ENCODE measurements around the gene MAPK12. TPM values are rescaled to one million over a fixed set of nuclear protein-coding genes. Genes with fewer than 3 reads are reported as not detected.
"Not testable (repeated sequence)": the region's sequence is repeated elsewhere in the genome, so short reads cannot be mapped to it uniquely, and the experiment has no call there.

Gene MAPK12
- total RNA-seq, 1 donor from 2014 or later, result 33.4 TPM

DNA sequence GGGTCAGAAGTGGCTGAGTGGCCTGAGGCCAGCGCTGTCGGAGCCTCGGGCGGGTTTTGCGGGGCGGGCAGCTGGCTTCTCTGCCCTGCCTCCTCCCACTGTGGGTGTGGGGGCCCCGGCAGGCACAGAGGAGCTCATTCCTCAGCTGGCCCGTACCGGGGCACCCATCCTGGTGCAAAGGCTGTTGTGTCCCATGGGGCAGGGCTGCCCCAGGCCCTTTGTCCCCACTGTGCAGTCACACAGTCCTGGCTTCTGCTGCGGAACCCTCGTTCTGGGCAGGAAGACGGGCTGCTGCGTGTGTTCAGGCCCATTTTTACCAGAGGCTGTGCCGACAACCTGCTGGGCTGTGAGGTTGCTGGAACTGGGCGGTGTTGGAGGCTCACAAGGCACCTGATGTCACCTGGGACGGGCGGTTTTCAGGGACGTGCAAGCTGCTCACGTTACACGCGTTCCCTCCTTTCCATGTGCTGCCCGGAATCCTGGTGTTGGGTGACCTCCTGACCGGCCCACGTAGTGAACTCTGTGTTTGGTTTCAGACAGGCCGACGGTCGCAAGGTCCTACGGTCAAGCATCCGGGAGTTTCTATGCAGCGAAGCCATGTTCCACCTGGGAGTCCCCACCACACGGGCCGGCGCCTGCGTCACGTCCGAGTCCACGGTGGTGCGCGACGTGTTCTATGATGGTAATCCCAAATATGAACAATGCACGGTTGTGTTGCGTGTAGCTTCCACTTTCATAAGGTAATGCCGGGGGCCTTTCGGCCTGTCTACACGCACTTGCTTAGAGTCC lies 55.5 kb downstream of the MAPK12 start:
- H3K36me3 Mint-ChIP-seq (ENCODE audit: low read depth, unreplicated experiment), result peaks cover 14% of the 10 kb centered on the region
- H3K4me3 Mint-ChIP-seq (ENCODE audit: unreplicated experiment), result no peak overlapping the region
- peaks cover 12% of the 10 kb centered on the region for H3K27me3 Mint-ChIP-seq (ENCODE audit: unreplicated experiment)
- TF ChIP-seq, protein P1, sequence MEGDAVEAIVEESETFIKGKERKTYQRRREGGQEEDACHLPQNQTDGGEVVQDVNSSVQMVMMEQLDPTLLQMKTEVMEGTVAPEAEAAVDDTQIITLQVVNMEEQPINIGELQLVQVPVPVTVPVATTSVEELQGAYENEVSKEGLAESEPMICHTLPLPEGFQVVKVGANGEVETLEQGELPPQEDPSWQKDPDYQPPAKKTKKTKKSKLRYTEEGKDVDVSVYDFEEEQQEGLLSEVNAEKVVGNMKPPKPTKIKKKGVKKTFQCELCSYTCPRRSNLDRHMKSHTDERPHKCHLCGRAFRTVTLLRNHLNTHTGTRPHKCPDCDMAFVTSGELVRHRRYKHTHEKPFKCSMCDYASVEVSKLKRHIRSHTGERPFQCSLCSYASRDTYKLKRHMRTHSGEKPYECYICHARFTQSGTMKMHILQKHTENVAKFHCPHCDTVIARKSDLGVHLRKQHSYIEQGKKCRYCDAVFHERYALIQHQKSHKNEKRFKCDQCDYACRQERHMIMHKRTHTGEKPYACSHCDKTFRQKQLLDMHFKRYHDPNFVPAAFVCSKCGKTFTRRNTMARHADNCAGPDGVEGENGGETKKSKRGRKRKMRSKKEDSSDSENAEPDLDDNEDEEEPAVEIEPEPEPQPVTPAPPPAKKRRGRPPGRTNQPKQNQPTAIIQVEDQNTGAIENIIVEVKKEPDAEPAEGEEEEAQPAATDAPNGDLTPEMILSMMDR (IDR thresholded peaks at IDR 0.05; ENCODE audit: unreplicated experiment), result no peak
- no peaks in the 10 kb centered on the region for H3K9me3 Mint-ChIP-seq (ENCODE audit: unreplicated experiment)
- no peak overlapping the region for H3K27ac Mint-ChIP-seq (ENCODE audit: unreplicated experiment)
- DNase-seq (ENCODE audit: low spot score), result no peak
- H3K4me1 Mint-ChIP-seq (ENCODE audit: unreplicated experiment), result peaks cover 6% of the 10 kb centered on the region

DNA sequence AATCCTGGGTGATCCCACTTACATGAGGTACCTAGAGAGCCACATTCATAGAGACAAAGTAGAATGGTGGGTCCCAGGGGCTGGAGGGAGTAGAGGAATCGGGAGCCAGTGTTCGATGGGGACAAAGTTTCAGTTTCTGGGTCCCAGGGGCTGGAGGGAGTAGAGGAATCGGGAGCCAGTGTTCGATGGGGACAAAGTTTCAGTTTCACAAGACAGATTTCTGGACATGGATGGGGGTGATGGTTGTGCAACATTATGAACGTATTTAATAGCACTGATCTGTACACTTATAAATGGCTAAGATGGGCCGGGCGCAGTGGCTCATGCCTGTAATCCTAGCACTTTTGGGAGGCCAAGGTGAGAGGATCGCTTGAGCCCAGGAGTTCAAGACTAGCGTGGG lies 56.5 kb downstream of the MAPK12 start:
- Mint-ChIP-seq H3K36me3 (ENCODE audit: low read depth, unreplicated experiment) (peaks cover 14% of the 10 kb centered on the region), H3K27me3 (ENCODE audit: unreplicated experiment) (peaks cover 12% of the 10 kb centered on the region), H3K27ac (ENCODE audit: unreplicated experiment) (peak overlapping the region; percentile 15), H3K4me3 (ENCODE audit: unreplicated experiment) (peak overlapping the region; percentile 6)
- DNase-seq (ENCODE audit: low spot score); H3K4me1 Mint-ChIP-seq (ENCODE audit: unreplicated experiment); H3K9me3 Mint-ChIP-seq (ENCODE audit: unreplicated experiment): not testable (repeated sequence)

DNA sequence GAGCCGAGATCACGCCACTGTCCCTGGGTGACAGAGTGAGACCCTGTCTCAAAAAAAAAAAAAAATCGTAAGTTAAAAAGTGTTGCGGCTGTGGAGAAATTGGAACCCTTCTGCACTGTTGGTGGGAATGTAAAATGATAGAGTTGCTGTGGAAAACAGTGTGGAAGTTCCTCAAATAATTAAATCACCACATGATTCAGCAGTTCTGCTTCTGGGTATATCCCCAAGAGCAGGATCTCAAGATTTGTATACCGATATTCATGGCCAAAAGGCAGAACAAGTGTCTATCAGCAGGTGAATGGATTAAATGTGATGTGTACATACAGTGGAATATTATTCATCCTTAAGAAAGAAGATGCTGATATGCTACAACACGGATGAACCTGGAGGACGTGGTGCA lies 56.9 kb downstream of the MAPK12 start:
- Mint-ChIP-seq H3K36me3 (ENCODE audit: low read depth, unreplicated experiment) (peaks cover 10% of the 10 kb centered on the region), H3K9me3 (ENCODE audit: unreplicated experiment) (no peaks in the 10 kb centered on the region), H3K4me1 (ENCODE audit: unreplicated experiment) (peaks cover 6% of the 10 kb centered on the region), H3K27me3 (ENCODE audit: unreplicated experiment) (peaks cover 8% of the 10 kb centered on the region), H3K27ac (ENCODE audit: unreplicated experiment) (peak overlapping the region; percentile 15), H3K4me3 (ENCODE audit: unreplicated experiment) (peak overlapping the region; percentile 6)
- no peak for DNase-seq (ENCODE audit: low spot score)
- TF ChIP-seq, protein P1 (IDR thresholded peaks at IDR 0.05; ENCODE audit: unreplicated experiment), result no peak

DNA sequence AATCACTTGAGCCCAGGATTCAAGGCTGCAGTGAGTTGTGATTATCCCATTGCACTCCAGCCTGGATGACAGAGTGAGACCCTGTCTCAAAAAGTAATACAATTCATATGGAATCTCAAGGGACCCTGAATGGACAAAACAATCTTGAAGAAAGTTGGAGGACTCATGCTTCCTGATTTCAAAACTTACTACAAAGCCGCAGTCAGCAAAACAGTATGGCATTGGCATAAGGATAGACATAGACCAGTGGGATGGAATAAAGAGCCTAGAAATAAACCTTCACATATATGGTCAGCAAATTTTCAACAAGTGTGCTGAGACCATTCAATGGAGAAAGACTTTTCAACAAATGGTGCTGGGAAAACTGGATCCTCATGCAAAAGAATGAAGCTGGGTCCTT lies 58.2 kb downstream of the MAPK12 start:
- H3K9me3 Mint-ChIP-seq (ENCODE audit: unreplicated experiment), result no peaks in the 10 kb centered on the region
- H3K36me3 Mint-ChIP-seq (ENCODE audit: low read depth, unreplicated experiment), result peaks cover 10% of the 10 kb centered on the region
- no peak for DNase-seq (ENCODE audit: low spot score)
- no peak overlapping the region for H3K27ac Mint-ChIP-seq (ENCODE audit: unreplicated experiment)
- H3K4me3 Mint-ChIP-seq (ENCODE audit: unreplicated experiment), result no peak overlapping the region
- TF ChIP-seq, protein P1 (IDR thresholded peaks at IDR 0.05; ENCODE audit: unreplicated experiment), result no peak
- peaks cover 6% of the 10 kb centered on the region for H3K4me1 Mint-ChIP-seq (ENCODE audit: unreplicated experiment)
- H3K27me3 Mint-ChIP-seq (ENCODE audit: unreplicated experiment), result peaks cover 8% of the 10 kb centered on the region

Other genes starting within 250 kb of the MAPK12 start
- gene IL17REL, start 248.9 kb downstream of the MAPK12 start, total RNA-seq (ENCODE audit: unreplicated experiment), result 0.15 TPM
- not detected for gene TTLL8, start 203.4 kb downstream of the MAPK12 start, total RNA-seq (ENCODE audit: unreplicated experiment)
- 1.2 TPM for gene MLC1, start 176.3 kb downstream of the MAPK12 start, total RNA-seq (ENCODE audit: unreplicated experiment)
- not detected for gene MOV10L1, start 171.7 kb downstream of the MAPK12 start, total RNA-seq (ENCODE audit: unreplicated experiment)
- 0.87 TPM for gene PANX2, start 91.0 kb downstream of the MAPK12 start, total RNA-seq (ENCODE audit: unreplicated experiment)
- 33.1 TPM for gene TRABD, start 75.8 kb downstream of the MAPK12 start, total RNA-seq (ENCODE audit: unreplicated experiment)
- gene SELENOO, start 60.7 kb downstream of the MAPK12 start, total RNA-seq (ENCODE audit: unreplicated experiment), result 18.7 TPM
- 48.5 TPM for gene TUBGCP6, start 16.7 kb downstream of the MAPK12 start, total RNA-seq (ENCODE audit: unreplicated experiment)
- 42.1 TPM for gene HDAC10, start 10.4 kb downstream of the MAPK12 start, total RNA-seq (ENCODE audit: unreplicated experiment)
- 62.4 TPM for gene MAPK11, start 8.7 kb upstream of the MAPK12 start, total RNA-seq (ENCODE audit: unreplicated experiment)
- gene PLXNB2, start 46.0 kb upstream of the MAPK12 start, total RNA-seq (ENCODE audit: unreplicated experiment), result 96.5 TPM
- 3.6 TPM for gene DENND6B, start 65.3 kb upstream of the MAPK12 start, total RNA-seq (ENCODE audit: unreplicated experiment)
- gene PPP6R2, start 81.6 kb upstream of the MAPK12 start, total RNA-seq (ENCODE audit: unreplicated experiment), result 50.9 TPM
- gene SBF1, start 213.4 kb upstream of the MAPK12 start, total RNA-seq (ENCODE audit: unreplicated experiment), result 76.7 TPM
- 0.36 TPM for gene ADM2, start 219.9 kb upstream of the MAPK12 start, total RNA-seq (ENCODE audit: unreplicated experiment)
- gene MIOX, start 225.2 kb upstream of the MAPK12 start, total RNA-seq (ENCODE audit: unreplicated experiment), result not detected
- gene LMF2, start 246.0 kb upstream of the MAPK12 start, total RNA-seq (ENCODE audit: unreplicated experiment), result 88.2 TPM
- 40.9 TPM for gene NCAPH2, start 246.5 kb upstream of the MAPK12 start, total RNA-seq (ENCODE audit: unreplicated experiment)